GM10266 (cell line): ENCODE results near the gene KRTAP3-1.
"Not testable (repeated sequence)": the region's sequence is repeated elsewhere in the genome, so short reads cannot be mapped to it uniquely, and the experiment has no call there.

Source experiments
- DNase-seq: peaks from one replicate; pipeline ENCODE4 v3.0.0; 2012; ENCODE audit errors: extremely low spot score
- TF ChIP-seq, protein P1 (sequence below): IDR thresholded peaks from 2 replicates; pipeline ENCODE4 v1.5.1; 2012; ENCODE audit warnings: mild to moderate bottlenecking, low read depth; ENCODE audit not compliant: control insufficient read depth, insufficient read depth; ENCODE audit errors: missing control alignments

The KRTAP3-1 gene

DNA sequence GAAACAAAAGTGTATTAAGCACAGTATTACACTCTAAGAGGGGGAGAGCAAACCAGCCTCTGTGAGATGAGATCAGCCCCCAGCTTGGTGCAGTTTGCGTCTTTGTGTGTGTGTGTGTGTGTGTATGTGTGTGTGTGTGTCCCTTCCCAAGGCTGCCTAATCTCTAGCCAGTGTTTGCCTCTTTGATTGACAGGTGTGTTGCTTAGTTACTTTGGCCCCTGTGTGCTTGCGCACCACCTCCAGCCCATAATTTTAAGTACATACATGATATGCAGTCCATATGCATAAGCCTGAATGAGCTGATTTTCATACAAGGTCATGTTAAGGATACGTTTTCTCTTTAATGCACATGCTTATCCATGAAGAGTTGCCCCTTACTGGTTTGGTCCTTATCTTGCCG, 7.1 kb downstream of the KRTAP3-1 start:
- TF ChIP-seq, protein P1, sequence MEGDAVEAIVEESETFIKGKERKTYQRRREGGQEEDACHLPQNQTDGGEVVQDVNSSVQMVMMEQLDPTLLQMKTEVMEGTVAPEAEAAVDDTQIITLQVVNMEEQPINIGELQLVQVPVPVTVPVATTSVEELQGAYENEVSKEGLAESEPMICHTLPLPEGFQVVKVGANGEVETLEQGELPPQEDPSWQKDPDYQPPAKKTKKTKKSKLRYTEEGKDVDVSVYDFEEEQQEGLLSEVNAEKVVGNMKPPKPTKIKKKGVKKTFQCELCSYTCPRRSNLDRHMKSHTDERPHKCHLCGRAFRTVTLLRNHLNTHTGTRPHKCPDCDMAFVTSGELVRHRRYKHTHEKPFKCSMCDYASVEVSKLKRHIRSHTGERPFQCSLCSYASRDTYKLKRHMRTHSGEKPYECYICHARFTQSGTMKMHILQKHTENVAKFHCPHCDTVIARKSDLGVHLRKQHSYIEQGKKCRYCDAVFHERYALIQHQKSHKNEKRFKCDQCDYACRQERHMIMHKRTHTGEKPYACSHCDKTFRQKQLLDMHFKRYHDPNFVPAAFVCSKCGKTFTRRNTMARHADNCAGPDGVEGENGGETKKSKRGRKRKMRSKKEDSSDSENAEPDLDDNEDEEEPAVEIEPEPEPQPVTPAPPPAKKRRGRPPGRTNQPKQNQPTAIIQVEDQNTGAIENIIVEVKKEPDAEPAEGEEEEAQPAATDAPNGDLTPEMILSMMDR: no peak
- DNase-seq: no peak

DNA sequence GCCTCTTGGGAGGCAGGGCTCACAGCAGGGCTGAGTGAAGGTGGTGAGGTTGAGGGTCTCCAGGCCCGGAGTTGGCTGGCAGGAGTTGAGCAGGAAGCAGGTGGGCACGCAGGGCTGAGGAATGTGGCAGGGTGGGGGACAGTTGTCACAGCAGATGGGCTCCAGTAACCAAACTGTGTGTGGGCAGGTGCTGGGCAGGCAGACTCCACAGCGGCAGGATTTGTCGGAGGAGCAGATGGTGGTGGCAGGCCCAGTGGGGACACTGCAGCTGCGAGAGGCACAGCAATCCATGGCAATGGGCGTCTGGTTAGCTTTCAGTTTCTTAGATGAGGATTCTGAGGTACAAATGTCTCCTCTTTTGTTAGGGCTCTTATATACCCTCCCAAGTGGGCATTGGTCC, 9.4 kb downstream of the KRTAP3-1 start, which contains the start of gene KRTAP3-2:
TSS of gene KRTAP3-2 (minus strand) at position 344 of the 400 bp plus-strand sequence. CDS start at position 291, 53 bp downstream.
- DNase-seq: not testable (repeated sequence)

DNA sequence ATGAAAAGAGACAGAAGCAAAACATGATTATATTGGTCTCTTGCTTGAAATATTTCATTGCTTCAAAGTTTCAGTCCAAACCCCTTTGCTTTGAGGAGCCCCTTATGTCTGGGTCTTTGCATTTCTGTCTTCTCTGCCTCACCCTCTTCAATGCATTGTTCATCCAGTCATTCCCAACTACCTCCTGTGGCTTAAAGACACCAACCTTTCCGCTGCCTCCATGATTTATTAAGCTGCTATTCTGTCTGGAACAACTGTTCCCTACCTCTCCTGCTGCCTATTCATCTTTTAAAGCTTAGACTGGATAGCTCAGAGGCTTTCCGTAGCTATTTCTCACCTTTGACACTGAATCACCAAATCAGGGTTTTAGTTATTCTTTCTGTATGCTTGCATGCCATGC, 11.6 kb downstream of the KRTAP3-1 start:
- TF ChIP-seq, protein P1: no peak
- no peak for DNase-seq

DNA sequence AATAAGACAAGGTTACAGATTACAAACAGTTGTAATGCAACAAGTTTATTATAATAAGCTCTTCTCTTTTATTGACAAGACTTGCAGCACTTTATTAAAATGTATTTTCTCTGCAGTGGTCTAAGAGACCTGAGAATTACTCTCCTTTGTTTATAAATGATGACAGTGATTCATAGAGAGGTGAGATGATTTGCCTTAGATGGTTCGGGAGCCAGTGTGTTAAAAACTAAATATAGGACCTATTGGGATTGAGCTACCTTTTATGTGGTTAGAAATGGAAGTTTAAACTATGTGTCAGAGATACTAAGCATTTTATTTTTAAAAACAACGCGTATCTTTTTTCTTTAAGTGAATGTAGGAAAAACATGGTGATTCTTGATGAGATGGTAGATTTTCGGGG, 12.1 kb downstream of the KRTAP3-1 start:
- TF ChIP-seq, protein P1: no peak
- no peak for DNase-seq

DNA sequence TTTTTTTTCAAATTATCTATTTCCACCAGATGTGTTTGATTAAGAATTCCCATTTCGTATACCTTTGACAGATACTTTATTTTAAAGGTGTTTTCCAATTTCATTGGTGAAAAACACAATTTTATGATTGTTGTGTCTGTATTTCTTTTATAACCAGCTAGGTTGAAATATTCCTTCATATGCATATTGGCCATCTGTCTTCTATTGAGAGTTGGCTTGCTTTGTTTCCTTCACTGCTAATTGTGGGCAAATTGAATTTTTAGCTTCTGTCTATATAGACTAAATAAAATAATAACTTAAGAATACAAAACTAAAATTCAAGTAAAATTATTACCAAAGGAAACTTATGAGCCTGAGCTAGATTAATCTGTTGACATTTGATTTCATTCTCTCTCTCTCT, 13.8 kb downstream of the KRTAP3-1 start:
- no peak for DNase-seq
- TF ChIP-seq, protein P1: no peak

DNA sequence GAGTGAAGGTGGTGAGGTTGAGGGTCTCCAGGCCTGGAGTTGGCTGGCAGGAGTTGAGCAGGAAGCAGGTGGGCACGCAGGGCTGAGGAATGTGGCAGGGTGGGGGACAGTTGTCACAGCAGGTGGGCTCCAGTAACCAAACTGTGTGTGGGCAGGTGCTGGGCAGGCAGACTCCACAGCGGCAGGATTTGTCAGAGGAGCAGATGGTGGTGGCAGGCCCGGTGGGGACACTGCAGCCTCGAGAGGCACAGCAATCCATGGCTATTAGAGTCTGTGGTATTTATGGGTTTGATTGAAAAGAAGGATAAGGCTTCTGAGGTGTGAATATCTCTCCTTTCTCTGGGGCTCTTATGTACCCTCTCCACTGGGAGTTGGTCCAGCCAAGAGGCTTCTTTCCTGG, 15.1 kb downstream of the KRTAP3-1 start, which contains the start of gene KRTAP3-3:
TSS of gene KRTAP3-3 (minus strand) at position 326 of the 400 bp plus-strand sequence. CDS start at position 259, 67 bp downstream.
- no peak for DNase-seq
- TF ChIP-seq, protein P1: no peak

DNA sequence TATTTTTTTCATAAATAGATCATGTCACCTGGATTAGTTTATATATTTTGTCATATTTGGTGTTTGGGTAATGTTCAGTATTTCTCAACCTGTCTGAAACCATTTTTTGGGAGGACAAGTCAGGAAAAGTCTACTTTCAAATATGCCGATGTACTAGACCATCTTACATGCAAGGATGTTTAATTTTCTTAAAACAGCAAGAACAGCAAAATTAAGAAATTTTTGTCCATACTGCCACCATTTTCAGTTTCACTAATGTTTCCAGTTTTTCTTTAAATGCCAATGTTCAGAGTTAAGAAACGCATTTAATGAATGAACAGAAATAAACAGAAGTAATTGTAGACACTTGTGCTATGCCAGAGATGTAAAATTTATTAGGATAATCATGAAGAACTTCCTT, 15.8 kb downstream of the KRTAP3-1 start:
- DNase-seq: no peak
- TF ChIP-seq, protein P1: no peak

DNA sequence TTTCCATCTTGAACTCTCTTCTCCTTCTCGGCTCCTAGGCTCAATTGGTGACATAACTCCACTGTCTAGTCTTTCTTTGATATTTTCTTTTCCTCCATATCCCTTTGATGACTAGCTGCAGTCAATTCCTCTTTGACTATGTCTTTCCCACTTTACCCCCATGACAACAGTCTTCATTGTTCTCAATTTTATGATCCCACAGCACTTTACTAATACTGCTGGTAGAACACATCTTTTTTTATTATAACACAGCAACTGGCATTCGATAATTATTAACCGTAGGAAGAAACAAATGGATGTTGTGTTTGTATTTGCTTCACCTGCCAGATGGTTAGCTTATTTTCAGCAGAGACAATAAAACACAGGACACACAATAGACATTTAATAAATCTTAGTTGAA, 16.3 kb downstream of the KRTAP3-1 start:
- TF ChIP-seq, protein P1: no peak
- DNase-seq: no peak
